Gastrocnemius medialis (tissue), 4 donors: Measurements from ENCODE around the gene SPARC. TPM values are rescaled to one million over a fixed set of nuclear protein-coding genes. Genes with fewer than 3 reads are reported as not detected.

ENCODE experiments used
- ATAC-seq, 2 donors: fragments of 150-250 bp; one replicate each; pipeline ENCODE4 v1.9.1; 2016
- DNase-seq, 2 donors: peaks; one replicate each; pipeline ENCODE4 v3.0.0-alpha.2; 2019
- H3K27ac ChIP-seq, 4 donors: fragments of 200-600 bp; sonication (generic); 1 replicate in 1 of 4; 2 replicates in 3 of 4; pipeline ENCODE4 v1.5.1; 2016 to 2018; ENCODE audit warnings: mild to moderate bottlenecking in 2 of 4, moderate library complexity in 1 of 4
- H3K27me3 ChIP-seq, 3 donors: fragments of 200-600 bp; sonication (generic) in 2 of 3; 1 replicate in 1 of 3; 2 replicates in 2 of 3; pipeline versions ENCODE4 v1.5.1 to v1.6.0; 2016 to 2019; ENCODE audit warnings: mild to moderate bottlenecking in 1 of 3, moderate library complexity in 1 of 3
- H3K36me3 ChIP-seq, 2 donors: fragments of 200-600 bp; sonication (generic) in 1 of 2; one replicate each; pipeline ENCODE4 v1.5.1; 2017 to 2018
- H3K4me1 ChIP-seq, 2 donors: fragments of 200-600 bp; sonication (generic) in 1 of 2; one replicate each; pipeline ENCODE4 v1.5.1; 2016 to 2017; ENCODE audit warnings: mild to moderate bottlenecking in 2 of 2
- H3K4me3 ChIP-seq, 4 donors: fragments of 200-600 bp; sonication (generic) in 3 of 4; 1 replicate in 1 of 4; 2 replicates in 3 of 4; pipeline ENCODE4 v1.5.1; 2016 to 2019; ENCODE audit warnings: mild to moderate bottlenecking in 2 of 4
- H3K9me3 ChIP-seq, 3 donors: fragments of 200-600 bp; sonication (generic) in 2 of 3; 1 replicate in 1 of 3; 2 replicates in 2 of 3; pipeline ENCODE4 v1.5.1; 2016 to 2019
- CTCF ChIP-seq, 5 experiments: fragments of 450-650 bp in 3 of 5; fragments of 200-600 bp in 2 of 5; sonication (generic) in 2 of 5; IDR thresholded peaks in 4 of 5; conservative IDR thresholded peaks in 1 of 5; 1 replicate in 4 of 5; 2 replicates in 1 of 5; pipeline ENCODE4 v1.5.1; 2016 to 2019; ENCODE audit warnings: antibody characterized with exemption in 5 of 5, mild to moderate bottlenecking in 3 of 5, moderate library complexity in 3 of 5
- POLR2A ChIP-seq, 2 donors: fragments of 450-650 bp; IDR thresholded peaks; one replicate each; pipeline ENCODE4 v1.6.1; 2017; ENCODE audit warnings: antibody characterized with exemption in 2 of 2, mild to moderate bottlenecking in 2 of 2, moderate library complexity in 2 of 2
- in situ Hi-C, 4 donors: fragments of 200-750 bp; cut with MboI; loops; one replicate each; pipeline versions ENCODE4 v1.15.0 to v1.8.0; 2017; ENCODE audit warnings: low sequenced_read_pairs in 4 of 4
- intact Hi-C: fragments of 100-400 bp; cut with DNase I; formaldehyde crosslinking; loops from one replicate; pipeline ENCODE4 v1.15.1; 2023; ENCODE audit warnings: low total_unique reads
- total RNA-seq, 4 donors: library from RNA; depleted of rRNA; stranded (reverse); fragments of >200 nt; gene quantifications; one replicate each; pipeline versions ENCODE4 v1.1.0 to v1.2.3, GENCODE V29; 2016

SPARC gene
- total RNA-seq, 4 donors from 2014 or later: 87.7 to 209 (median 163) TPM

GRCh38 chr5:151628112-151628823 lies 58.4 kb downstream of the SPARC start:
- Histone ChIP-seq H3K4me3 (no peak overlapping the region), H3K36me3 (no peaks in the 10 kb centered on the region), H3K27ac (no peak overlapping the region), H3K4me1 (peaks cover 0 to 4% of the 10 kb centered on the region in 2 donors), H3K27me3 (no peaks in the 10 kb centered on the region), H3K9me3 (no peaks in the 10 kb centered on the region)
- ATAC-seq: peak in 1 of 2 donors; percentile 39
- intact Hi-C loops (no loop called here), in situ Hi-C loops (no loop called here)
- TF ChIP-seq POLR2A (IDR thresholded peaks at IDR 0.05): no peak
- no peak for TF ChIP-seq CTCF (IDR thresholded peaks at IDR 0.05 in 4 of 5, conservative IDR thresholded peaks at IDR 0.05 in 1 of 5)
- peak in 1 of 2 donors; percentile 37 for DNase-seq

GRCh38 chr5:151627650-151628049 lies 59.1 kb downstream of the SPARC start:
- intact Hi-C loops: no loop called here

GRCh38 chr5:151625285-151625684 lies 61.4 kb downstream of the SPARC start:
- in situ Hi-C loops: no loop called here
- ATAC-seq (no peak), DNase-seq (no peak)
- Histone ChIP-seq H3K4me3 (no peak overlapping the region), H3K27ac (no peak overlapping the region), H3K9me3 (no peaks in the 10 kb centered on the region), H3K36me3 (no peaks in the 10 kb centered on the region), H3K27me3 (no peaks in the 10 kb centered on the region), H3K4me1 (peaks cover 0 to 4% of the 10 kb centered on the region in 2 donors)
- TF ChIP-seq POLR2A (IDR thresholded peaks at IDR 0.05) (no peak), CTCF (IDR thresholded peaks at IDR 0.05 in 4 of 5, conservative IDR thresholded peaks at IDR 0.05 in 1 of 5) (no peak)
- intact Hi-C loops: no loop called here

More at GRCh38 chr5:151627650-151628049, 59.1 kb downstream of the SPARC start:
- no peak for ATAC-seq
- Histone ChIP-seq H3K9me3 (no peaks in the 10 kb centered on the region), H3K4me3 (no peak overlapping the region), H3K36me3 (no peaks in the 10 kb centered on the region), H3K4me1 (peaks cover 0 to 4% of the 10 kb centered on the region in 2 donors), H3K27me3 (no peaks in the 10 kb centered on the region), H3K27ac (no peak overlapping the region)
- TF ChIP-seq CTCF (IDR thresholded peaks at IDR 0.05 in 4 of 5, conservative IDR thresholded peaks at IDR 0.05 in 1 of 5): no peak
- no peak for TF ChIP-seq POLR2A (IDR thresholded peaks at IDR 0.05)
- in situ Hi-C loops: no loop called here
- no peak for DNase-seq

GRCh38 chr5:151624476-151624875 lies 62.2 kb downstream of the SPARC start:
- TF ChIP-seq CTCF (IDR thresholded peaks at IDR 0.05 in 4 of 5, conservative IDR thresholded peaks at IDR 0.05 in 1 of 5) (no peak), POLR2A (IDR thresholded peaks at IDR 0.05) (no peak)
- DNase-seq: no peak
- intact Hi-C loops: no loop called here
- H3K4me3 ChIP-seq: no peak overlapping the region
- no peaks in the 10 kb centered on the region for H3K36me3 ChIP-seq
- no peak for ATAC-seq
- H3K4me1 ChIP-seq: peaks cover 4 to 11% of the 10 kb centered on the region in 2 donors
- no peaks in the 10 kb centered on the region for H3K9me3 ChIP-seq
- in situ Hi-C loops: no loop called here
- H3K27me3 ChIP-seq: no peaks in the 10 kb centered on the region
- H3K27ac ChIP-seq: no peak overlapping the region
